Upper lobe of right lung (tissue), 1 donor: ENCODE results near the gene SRSF2. TPM values are rescaled to one million over a fixed set of nuclear protein-coding genes. Genes with fewer than 3 reads are reported as not detected.
"Not testable (repeated sequence)": the region's sequence is repeated elsewhere in the genome, so short reads cannot be mapped to it uniquely, and the experiment has no call there.

Source experiments
- ATAC-seq: fragments of 200-7000 bp; cut with Tn5 transposase; one replicate; pipeline ENCODE4 v1.9.1; 2020; ENCODE audit warnings: mild to moderate bottlenecking, moderate library complexity
- DNase-seq: peaks from one replicate; pipeline ENCODE4 v3.0.0-alpha.2; 2020
- H3K27ac ChIP-seq: fragments of 200-600 bp; one replicate; pipeline ENCODE4 v1.8.0; 2022
- H3K27me3 ChIP-seq: fragments of 200-600 bp; one replicate; pipeline ENCODE4 v1.8.0; 2022; ENCODE audit warnings: mild to moderate bottlenecking
- H3K36me3 ChIP-seq: fragments of 200-600 bp; one replicate; pipeline ENCODE4 v1.8.0; 2022
- H3K4me1 ChIP-seq: fragments of 200-600 bp; one replicate; pipeline ENCODE4 v1.8.0; 2022
- H3K4me3 ChIP-seq: fragments of 200-600 bp; one replicate; pipeline ENCODE4 v1.8.0; 2022; ENCODE audit warnings: mild to moderate bottlenecking
- H3K9me3 ChIP-seq: fragments of 200-600 bp; one replicate; pipeline ENCODE4 v1.8.0; 2022
- intact Hi-C: fragments of 100-400 bp; cut with DNase I; formaldehyde crosslinking; loops from one replicate; pipeline ENCODE4 v1.11.0; 2022
- total RNA-seq: library from RNA; stranded (reverse); fragmentation: NEBNext Ultra II Directional; extraction: Animal tissue kit (Norgen Biotek cat#: 25700); gene quantifications from one replicate; pipeline ENCODE4 v1.2.1, GENCODE V29; 2021
- TF ChIP-seq, protein P1 (sequence below): fragments of 200-600 bp; IDR thresholded peaks from one replicate; pipeline ENCODE4 v1.8.0; 2022; ENCODE audit warnings: antibody characterized with exemption
- donor health status: DM: no; HTN: yes; CAD: no; lungs with severe emphysema.

The SRSF2 gene
- total RNA-seq, 1 donor from 2014 or later, result 145 TPM

- H3K27me3 ChIP-seq, result no peaks in the 10 kb centered on the region
- peaks cover 36% of the 10 kb centered on the region for H3K4me1 ChIP-seq
- H3K36me3 ChIP-seq, result no peaks in the 10 kb centered on the region
- intact Hi-C loops, result no loop called here
- TF ChIP-seq, protein P1, sequence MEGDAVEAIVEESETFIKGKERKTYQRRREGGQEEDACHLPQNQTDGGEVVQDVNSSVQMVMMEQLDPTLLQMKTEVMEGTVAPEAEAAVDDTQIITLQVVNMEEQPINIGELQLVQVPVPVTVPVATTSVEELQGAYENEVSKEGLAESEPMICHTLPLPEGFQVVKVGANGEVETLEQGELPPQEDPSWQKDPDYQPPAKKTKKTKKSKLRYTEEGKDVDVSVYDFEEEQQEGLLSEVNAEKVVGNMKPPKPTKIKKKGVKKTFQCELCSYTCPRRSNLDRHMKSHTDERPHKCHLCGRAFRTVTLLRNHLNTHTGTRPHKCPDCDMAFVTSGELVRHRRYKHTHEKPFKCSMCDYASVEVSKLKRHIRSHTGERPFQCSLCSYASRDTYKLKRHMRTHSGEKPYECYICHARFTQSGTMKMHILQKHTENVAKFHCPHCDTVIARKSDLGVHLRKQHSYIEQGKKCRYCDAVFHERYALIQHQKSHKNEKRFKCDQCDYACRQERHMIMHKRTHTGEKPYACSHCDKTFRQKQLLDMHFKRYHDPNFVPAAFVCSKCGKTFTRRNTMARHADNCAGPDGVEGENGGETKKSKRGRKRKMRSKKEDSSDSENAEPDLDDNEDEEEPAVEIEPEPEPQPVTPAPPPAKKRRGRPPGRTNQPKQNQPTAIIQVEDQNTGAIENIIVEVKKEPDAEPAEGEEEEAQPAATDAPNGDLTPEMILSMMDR, result no peak
- no peak overlapping the region for H3K27ac ChIP-seq
- ATAC-seq (no peak), DNase-seq (no peak)
- H3K4me3 ChIP-seq, result no peak overlapping the region
- no peaks in the 10 kb centered on the region for H3K9me3 ChIP-seq
Observed at GRCh38 chr17:76702076-76702475, 35.1 kb downstream of the SRSF2 start.

GRCh38 chr17:76701471-76701967 is 35.6 kb downstream of the SRSF2 start:
- ATAC-seq (no peak), DNase-seq (no peak)
- H3K36me3 ChIP-seq, result no peaks in the 10 kb centered on the region
- H3K4me3 ChIP-seq, result no peak overlapping the region
- peak overlapping the region; percentile 47 for H3K27ac ChIP-seq
- H3K27me3 ChIP-seq, result no peaks in the 10 kb centered on the region
- TF ChIP-seq, protein P1, result no peak
- peaks cover 42% of the 10 kb centered on the region for H3K4me1 ChIP-seq
- intact Hi-C loops, result no loop called here
- no peaks in the 10 kb centered on the region for H3K9me3 ChIP-seq

GRCh38 chr17:76700617-76701470 is 36.3 kb downstream of the SRSF2 start:
- no peaks in the 10 kb centered on the region for H3K36me3 ChIP-seq
- intact Hi-C loops, result no loop called here
- H3K27ac ChIP-seq, result peak overlapping the region; percentile 82
- no peak overlapping the region for H3K4me3 ChIP-seq
- ATAC-seq, result peak; percentile 67
- peaks cover 48% of the 10 kb centered on the region for H3K4me1 ChIP-seq
- TF ChIP-seq, protein P1, result no peak
- H3K9me3 ChIP-seq, result no peaks in the 10 kb centered on the region
- H3K27me3 ChIP-seq, result no peaks in the 10 kb centered on the region
- DNase-seq, result no peak

GRCh38 chr17:76700270-76700616 is 36.9 kb downstream of the SRSF2 start:
- no peak overlapping the region for H3K4me3 ChIP-seq
- TF ChIP-seq, protein P1, result no peak
- peak overlapping the region; percentile 82 for H3K27ac ChIP-seq
- H3K36me3 ChIP-seq, result no peaks in the 10 kb centered on the region
- H3K9me3 ChIP-seq, result no peaks in the 10 kb centered on the region
- DNase-seq (no peak), ATAC-seq (no peak)
- no peaks in the 10 kb centered on the region for H3K27me3 ChIP-seq
- peaks cover 53% of the 10 kb centered on the region for H3K4me1 ChIP-seq
- intact Hi-C loops, result no loop called here

DNA sequence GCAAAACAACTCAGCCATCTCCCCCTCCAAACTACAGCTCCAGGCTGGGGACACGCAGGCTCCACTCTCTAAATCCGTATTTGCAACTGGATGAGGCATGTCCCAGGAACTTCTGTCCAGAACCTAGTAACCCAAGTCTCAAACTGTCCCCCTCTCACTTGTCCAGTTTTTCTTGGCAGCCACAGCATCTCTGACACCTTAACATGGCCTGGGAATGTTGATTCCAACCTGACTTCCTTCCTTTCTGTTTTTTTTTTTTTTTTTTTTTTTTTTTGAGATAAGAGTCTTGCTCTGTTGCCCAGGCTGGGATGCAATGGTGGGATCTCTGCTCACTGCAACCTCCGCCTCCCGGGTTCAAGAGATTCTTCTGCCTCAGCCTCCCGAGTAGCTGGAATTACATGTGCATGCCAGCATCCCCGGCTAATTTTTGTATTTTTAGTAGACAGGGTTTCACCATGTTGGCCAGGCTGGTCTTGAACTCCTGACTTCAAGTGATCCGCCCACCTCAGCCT is 38.6 kb downstream of the SRSF2 start:
- not testable (repeated sequence) for H3K27me3 ChIP-seq

DNA sequence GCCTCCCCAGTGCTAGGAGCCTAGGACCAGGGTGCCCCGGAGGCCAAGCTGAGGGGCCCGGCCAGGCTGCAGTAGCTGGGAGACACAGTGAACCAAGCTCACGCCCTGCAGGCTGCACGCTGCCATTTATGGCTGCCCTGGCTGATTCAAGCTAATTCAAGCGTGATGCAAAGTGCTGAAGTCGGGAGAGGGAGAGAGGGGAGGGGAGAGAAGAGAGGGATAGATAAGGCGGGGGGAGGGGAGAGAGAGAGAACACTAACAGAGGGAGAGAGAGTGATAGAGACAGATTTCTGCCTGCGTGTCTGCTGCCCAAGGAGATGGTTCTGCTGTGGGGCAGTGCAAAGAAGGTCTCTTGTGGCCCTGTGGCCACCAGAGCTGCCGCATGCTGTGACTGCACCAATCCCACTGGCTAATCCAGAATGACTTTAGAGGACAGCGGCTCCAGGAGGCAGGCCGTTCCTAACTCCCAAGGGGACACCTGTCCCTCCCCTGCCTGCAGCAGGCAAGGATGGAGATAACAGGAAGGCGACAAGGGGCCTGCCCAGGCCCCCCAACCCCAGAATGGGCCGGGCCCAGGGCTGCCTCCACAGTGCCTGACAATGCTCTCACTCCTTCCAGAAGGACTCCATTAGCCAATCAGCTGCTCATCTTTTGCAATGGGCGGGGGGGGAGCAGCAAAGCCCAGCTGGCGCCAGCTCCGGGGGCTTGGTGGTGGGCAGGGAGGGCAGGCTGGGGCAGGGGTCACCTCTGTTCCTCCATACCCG is 39.2 kb downstream of the SRSF2 start:
- no peak for DNase-seq
- intact Hi-C loops, result no loop called here
- peaks cover 53% of the 10 kb centered on the region for H3K4me1 ChIP-seq

More for the DNA sequence above, 38.6 kb downstream of the SRSF2 start:
- H3K36me3 ChIP-seq, intact Hi-C loops, DNase-seq, H3K9me3 ChIP-seq, ATAC-seq, H3K4me3 ChIP-seq: not testable (repeated sequence)
- Histone ChIP-seq H3K27ac (peak overlapping the region; percentile 63), H3K4me1 (peaks cover 53% of the 10 kb centered on the region)

More for the DNA sequence above, 39.2 kb downstream of the SRSF2 start:
- Histone ChIP-seq H3K27ac (peak overlapping the region; percentile 63), H3K4me3 (no peak overlapping the region), H3K36me3 (no peaks in the 10 kb centered on the region), H3K27me3 (no peaks in the 10 kb centered on the region), H3K9me3 (no peaks in the 10 kb centered on the region)
- ATAC-seq, result no peak
- TF ChIP-seq, protein P1, result no peak
